Lung (tissue), 12 donors: ENCODE measurements around the gene HECTD1. TPM values are rescaled to one million over a fixed set of nuclear protein-coding genes. Genes with fewer than 3 reads are reported as not detected.
A peak's percentile ranks its signal among the peaks of the same experiment; 100 is the strongest.
"Not testable (repeated sequence)": the region's sequence is repeated elsewhere in the genome, so short reads cannot be mapped to it uniquely, and the experiment has no call there.

ENCODE experiments used
- ATAC-seq: fragments of 200-7000 bp; cut with Tn5 transposase; one replicate; pipeline ENCODE4 v1.9.1; 2020; ENCODE audit warnings: moderate number of reproducible peaks; ENCODE audit not compliant: insufficient read depth, low FRiP score
- DNase-seq, 3 donors: peaks; one replicate each; pipeline ENCODE4 v3.0.0-alpha.2; 2013 to 2017
- H3K27ac ChIP-seq, 2 donors: one replicate each; pipeline ENCODE4 v1.5.1; 2013; ENCODE audit warnings: mild to moderate bottlenecking in 2 of 2, moderate library complexity in 2 of 2, control low read depth in 1 of 2, inconsistent platforms in 1 of 2, low read depth in 1 of 2, low read length in 1 of 2
- H3K27me3 ChIP-seq, 3 donors: one replicate each; pipeline ENCODE4 v1.5.1; 2013; ENCODE audit warnings: low read length in 2 of 3; ENCODE audit not compliant: control insufficient read depth in 3 of 3, insufficient read depth in 3 of 3
- H3K36me3 ChIP-seq, 4 donors: one replicate each; pipeline ENCODE4 v1.5.1; 2013; ENCODE audit warnings: low read length in 4 of 4, mild to moderate bottlenecking in 1 of 4, moderate library complexity in 1 of 4; ENCODE audit not compliant: control insufficient read depth in 4 of 4, insufficient read depth in 4 of 4
- H3K4me1 ChIP-seq, 5 donors: one replicate each; pipeline ENCODE4 v1.5.1; 2013; ENCODE audit warnings: low read length in 5 of 5, mild to moderate bottlenecking in 2 of 5, moderate library complexity in 1 of 5; ENCODE audit not compliant: control insufficient read depth in 5 of 5, insufficient read depth in 5 of 5
- H3K4me3 ChIP-seq: one replicate; pipeline ENCODE4 v1.5.1; 2013; ENCODE audit warnings: mild to moderate bottlenecking, control low read depth, moderate library complexity
- H3K9ac ChIP-seq, 2 donors: one replicate each; pipeline ENCODE4 v1.5.1; 2013; ENCODE audit warnings: low read length in 2 of 2, control low read depth in 1 of 2; ENCODE audit not compliant: insufficient read depth in 1 of 2
- H3K9me3 ChIP-seq, 4 donors: one replicate each; pipeline ENCODE4 v1.5.1; 2013; ENCODE audit warnings: low read length in 3 of 4, mild to moderate bottlenecking in 1 of 4, moderate library complexity in 1 of 4; ENCODE audit not compliant: control insufficient read depth in 4 of 4, insufficient read depth in 3 of 4
- WGBS, 2 donors: extraction: QIAGEN DNeasy Blood & Tissue Kit; methylation state at CpG; one replicate each; pipeline ENCODE4 v1.1.7; 2013; 5-methylcytosine and 5-hydroxymethylcytosine counted together
- polyA plus RNA-seq, 2 donors: library from polyadenylated mRNA; stranded (reverse); fragments of 200-250 nt; gene quantifications; one replicate each; pipeline ENCODE4 v1.2.1, GENCODE V29; 2013
- total RNA-seq, 2 donors: library from RNA; depleted of rRNA in 1 of 2; stranded (reverse); fragments of >200 nt in 1 of 2; gene quantifications; one replicate each; pipeline ENCODE4 v1.2.1, GENCODE V29; 2014 to 2021
- TF ChIP-seq, protein P1 (sequence below): IDR thresholded peaks from 2 replicates; pipeline ENCODE4 v1.5.1; 2012; ENCODE audit warnings: mild to moderate bottlenecking; ENCODE audit errors: control extremely low read depth, extremely low read depth
- donor health status: control.
- donor health status: control.
- donor health status: Bipolar disorder and iron deficiency.
- donor health status: healthy.
- donor health status: DM: yes; HTN: yes; CAD: no.

HECTD1 gene
- total and polyA plus RNA-seq, 4 donors, result 44.8 to 399 (median 97.9) TPM

DNA sequence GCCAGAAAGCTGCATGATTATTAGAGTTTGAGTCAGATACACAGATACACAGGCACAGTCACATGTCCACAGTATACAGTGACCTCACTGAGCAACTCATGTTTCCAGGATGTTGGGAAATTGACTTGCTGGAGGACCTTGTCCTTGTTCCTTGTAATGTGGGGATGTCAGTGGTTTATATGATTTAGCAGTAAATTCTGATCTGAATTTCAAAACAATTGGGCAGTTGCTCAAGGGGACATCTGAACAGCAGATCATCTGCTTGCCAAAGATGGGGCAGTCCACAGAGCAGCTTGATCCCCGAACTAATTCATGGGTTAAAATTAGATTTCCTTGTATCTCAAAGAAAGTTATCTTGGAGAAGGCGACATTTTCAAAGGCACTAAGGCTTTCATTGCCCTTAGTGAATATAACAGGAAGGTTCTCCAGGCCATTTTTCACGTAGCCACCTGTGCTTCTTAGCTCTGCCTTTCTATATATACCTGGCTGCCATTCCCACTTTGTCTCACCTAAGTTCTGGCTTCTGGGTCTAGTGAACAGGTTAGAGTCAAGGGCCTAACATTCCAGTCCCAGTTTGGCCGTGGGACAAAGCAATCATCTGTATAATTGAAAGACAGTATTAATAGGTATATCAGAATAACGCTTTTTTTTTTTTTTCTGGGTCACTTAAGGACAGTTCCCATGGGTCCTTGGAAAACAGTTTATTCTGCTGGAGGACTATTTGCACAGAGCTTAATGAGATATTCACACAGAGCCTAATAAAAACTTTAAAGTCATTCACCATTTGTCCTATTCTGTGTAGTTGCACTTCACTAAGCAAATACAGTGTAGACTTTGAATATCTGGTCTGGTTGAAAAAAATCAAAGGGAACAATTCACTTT lies 116.5 kb downstream of the HECTD1 start:
- Histone ChIP-seq H3K4me1 (peaks cover 0 to 21% (median 3%) of the 10 kb centered on the region in 5 donors), H3K9ac (no peak overlapping the region), H3K4me3 (no peak overlapping the region), H3K36me3 (no peaks in the 10 kb centered on the region), H3K27me3 (no peaks in the 10 kb centered on the region), H3K9me3 (no peaks in the 10 kb centered on the region), H3K27ac (peak overlapping the region; percentile 79 to 81)
- ATAC-seq (peak; percentile 84), DNase-seq (no peak)
- TF ChIP-seq, protein P1, sequence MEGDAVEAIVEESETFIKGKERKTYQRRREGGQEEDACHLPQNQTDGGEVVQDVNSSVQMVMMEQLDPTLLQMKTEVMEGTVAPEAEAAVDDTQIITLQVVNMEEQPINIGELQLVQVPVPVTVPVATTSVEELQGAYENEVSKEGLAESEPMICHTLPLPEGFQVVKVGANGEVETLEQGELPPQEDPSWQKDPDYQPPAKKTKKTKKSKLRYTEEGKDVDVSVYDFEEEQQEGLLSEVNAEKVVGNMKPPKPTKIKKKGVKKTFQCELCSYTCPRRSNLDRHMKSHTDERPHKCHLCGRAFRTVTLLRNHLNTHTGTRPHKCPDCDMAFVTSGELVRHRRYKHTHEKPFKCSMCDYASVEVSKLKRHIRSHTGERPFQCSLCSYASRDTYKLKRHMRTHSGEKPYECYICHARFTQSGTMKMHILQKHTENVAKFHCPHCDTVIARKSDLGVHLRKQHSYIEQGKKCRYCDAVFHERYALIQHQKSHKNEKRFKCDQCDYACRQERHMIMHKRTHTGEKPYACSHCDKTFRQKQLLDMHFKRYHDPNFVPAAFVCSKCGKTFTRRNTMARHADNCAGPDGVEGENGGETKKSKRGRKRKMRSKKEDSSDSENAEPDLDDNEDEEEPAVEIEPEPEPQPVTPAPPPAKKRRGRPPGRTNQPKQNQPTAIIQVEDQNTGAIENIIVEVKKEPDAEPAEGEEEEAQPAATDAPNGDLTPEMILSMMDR, result no peak
- 63 to 68% methylated on average over 5 of the region's 5 CpGs for WGBS, 2 donors

DNA sequence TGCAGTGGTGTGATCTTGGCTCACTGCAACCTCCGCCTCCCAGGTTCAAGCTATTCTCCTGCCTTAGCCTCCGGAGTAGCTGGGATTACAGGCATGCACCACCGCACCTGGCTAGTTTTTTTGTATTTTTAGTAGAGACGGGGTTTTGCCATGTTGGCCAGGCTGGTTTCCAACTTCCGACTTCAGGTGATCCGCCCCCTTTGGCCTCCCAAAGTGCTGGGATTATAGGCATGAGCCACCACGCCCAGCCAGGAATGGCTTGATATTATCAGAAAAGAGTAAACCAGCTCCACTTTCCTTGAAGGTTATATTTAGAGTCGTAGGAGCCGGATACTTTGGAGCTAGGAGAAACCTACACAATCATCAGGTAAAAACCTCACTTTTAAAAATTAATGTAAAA lies 121.1 kb downstream of the HECTD1 start:
- not testable (repeated sequence) for ATAC-seq, H3K27ac ChIP-seq, H3K36me3 ChIP-seq, H3K27me3 ChIP-seq, H3K9me3 ChIP-seq, DNase-seq, H3K9ac ChIP-seq, H3K4me3 ChIP-seq
- WGBS, 2 donors, result 97% methylated on average over 9 of the region's 9 CpGs
- H3K4me1 ChIP-seq, result peaks cover 0 to 15% (median 3%) of the 10 kb centered on the region in 5 donors

DNA sequence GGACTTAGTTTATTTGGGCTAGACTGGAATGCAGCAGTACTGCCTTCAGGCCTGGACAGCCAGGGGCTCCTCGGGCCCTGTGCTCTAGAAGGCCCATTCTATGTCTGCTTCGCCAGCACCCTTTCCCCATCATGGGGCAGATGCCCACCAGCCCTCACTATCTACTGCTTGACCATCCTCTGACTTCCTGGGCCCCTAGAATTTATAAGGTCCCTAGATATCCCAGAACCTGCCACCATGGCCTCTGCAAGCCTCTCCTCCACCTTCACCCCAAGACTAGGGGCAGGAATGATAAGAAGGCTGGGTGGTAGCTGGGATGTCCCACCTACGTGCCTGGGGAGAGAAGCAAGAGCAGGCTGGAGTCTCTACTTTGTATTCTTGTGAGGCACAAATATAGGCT lies 122.6 kb downstream of the HECTD1 start:
- 97 to 100% methylated on average over 3 of the region's 3 CpGs for WGBS, 2 donors
- H3K27ac ChIP-seq, result no peak overlapping the region

DNA sequence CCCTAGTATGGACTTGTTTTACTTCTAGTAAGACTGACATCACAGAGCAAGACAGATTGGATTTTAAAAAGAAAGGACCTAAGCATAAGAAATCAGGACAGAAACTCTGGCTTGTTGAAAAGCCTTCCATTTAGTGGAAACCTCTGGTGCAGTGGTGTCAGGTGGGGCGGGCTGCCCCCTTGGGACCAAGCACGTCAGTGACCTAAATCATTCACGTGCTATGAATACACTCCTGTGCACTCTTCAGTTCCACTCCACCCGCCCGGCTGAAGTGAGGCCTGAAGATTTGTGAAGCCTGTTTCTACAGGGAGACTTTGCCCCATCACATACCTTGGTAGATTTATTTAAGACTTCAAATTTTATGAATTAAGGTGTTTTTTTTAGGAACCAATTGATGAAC lies 123.2 kb downstream of the HECTD1 start:
- no peak overlapping the region for H3K4me3 ChIP-seq
- H3K36me3 ChIP-seq, result peaks cover 0 to 4% (median 4%) of the 10 kb centered on the region in 4 donors
- H3K4me1 ChIP-seq, result no peaks in the 10 kb centered on the region
- 83 to 96% methylated on average over 5 of the region's 5 CpGs for WGBS, 2 donors
- H3K27ac ChIP-seq, result no peak overlapping the region
- H3K9ac ChIP-seq, result no peak overlapping the region
- TF ChIP-seq, protein P1, result no peak
- no peaks in the 10 kb centered on the region for H3K27me3 ChIP-seq
- DNase-seq (peak in 2 of 3 donors; percentile 36 to 40), ATAC-seq (no peak)
- H3K9me3 ChIP-seq, result no peaks in the 10 kb centered on the region

More for the DNA sequence above, 122.6 kb downstream of the HECTD1 start:
- Histone ChIP-seq H3K9me3 (no peaks in the 10 kb centered on the region), H3K27me3 (no peaks in the 10 kb centered on the region), H3K36me3 (peaks cover 0 to 4% (median 4%) of the 10 kb centered on the region in 4 donors), H3K9ac (no peak overlapping the region), H3K4me1 (peaks cover 0 to 2% (median 0%) of the 10 kb centered on the region in 5 donors), H3K4me3 (no peak overlapping the region)
- DNase-seq, result no peak
- TF ChIP-seq, protein P1, result no peak
- no peak for ATAC-seq
